WTC11 (cell line): ENCODE results near the gene TRAF3IP1.

Experiments used
- CREB1 ChIP-seq: sonication (generic); formaldehyde crosslinking; IDR thresholded peaks from 2 replicates; pipeline ENCODE4 v1.8.0; 2023; ENCODE audit warnings: mild to moderate bottlenecking, missing genetic modification reagents
- MXD4 ChIP-seq: fragments of 250-450 bp; sonication (Bioruptor Pico); IDR thresholded peaks from 2 replicates; pipeline ENCODE4 v1.8.0; 2021; ENCODE audit warnings: mild to moderate bottlenecking, moderate library complexity, borderline replicate concordance
- OVOL2 ChIP-seq: fragments of 250-450 bp; sonication (Bioruptor Pico); IDR thresholded peaks from 2 replicates; pipeline ENCODE4 v1.9.0; 2021; ENCODE audit warnings: mild to moderate bottlenecking, borderline replicate concordance
- SP1 ChIP-seq: sonication (generic); formaldehyde crosslinking; conservative IDR thresholded peaks from 2 replicates; pipeline ENCODE4 v1.8.1; 2022; ENCODE audit warnings: missing genetic modification reagents
- TF ChIP-seq, protein P1 (sequence below): sonication (generic); formaldehyde crosslinking; IDR thresholded peaks from 2 replicates; pipeline ENCODE4 v1.8.0; 2022; ENCODE audit warnings: missing genetic modification reagents
- TF ChIP-seq, protein P2 (sequence below): sonication (generic); formaldehyde crosslinking; IDR thresholded peaks from 2 replicates; pipeline ENCODE4 v1.8.0; 2023; ENCODE audit warnings: missing genetic modification reagents
- TF ChIP-seq, protein P3 (sequence below): fragments of 200-600 bp; IDR thresholded peaks from 2 replicates; pipeline ENCODE4 v1.8.0; 2022; ENCODE audit warnings: antibody characterized with exemption
- TF ChIP-seq, protein P4 (sequence below): sonication (generic); formaldehyde crosslinking; conservative IDR thresholded peaks from 2 replicates; pipeline ENCODE4 v1.8.1; 2023; ENCODE audit warnings: mild to moderate bottlenecking, low read depth, missing genetic modification reagents, moderate library complexity
- TF ChIP-seq, protein P5 (sequence below): sonication (generic); formaldehyde crosslinking; IDR thresholded peaks from 2 replicates; pipeline ENCODE4 v1.8.1; 2023; ENCODE audit warnings: mild to moderate bottlenecking, missing genetic modification reagents
- TF ChIP-seq, protein P6 (sequence below): sonication (generic); formaldehyde crosslinking; IDR thresholded peaks from 2 replicates; pipeline ENCODE4 v1.8.0; 2022; ENCODE audit warnings: mild to moderate bottlenecking, missing genetic modification reagents

DNA sequence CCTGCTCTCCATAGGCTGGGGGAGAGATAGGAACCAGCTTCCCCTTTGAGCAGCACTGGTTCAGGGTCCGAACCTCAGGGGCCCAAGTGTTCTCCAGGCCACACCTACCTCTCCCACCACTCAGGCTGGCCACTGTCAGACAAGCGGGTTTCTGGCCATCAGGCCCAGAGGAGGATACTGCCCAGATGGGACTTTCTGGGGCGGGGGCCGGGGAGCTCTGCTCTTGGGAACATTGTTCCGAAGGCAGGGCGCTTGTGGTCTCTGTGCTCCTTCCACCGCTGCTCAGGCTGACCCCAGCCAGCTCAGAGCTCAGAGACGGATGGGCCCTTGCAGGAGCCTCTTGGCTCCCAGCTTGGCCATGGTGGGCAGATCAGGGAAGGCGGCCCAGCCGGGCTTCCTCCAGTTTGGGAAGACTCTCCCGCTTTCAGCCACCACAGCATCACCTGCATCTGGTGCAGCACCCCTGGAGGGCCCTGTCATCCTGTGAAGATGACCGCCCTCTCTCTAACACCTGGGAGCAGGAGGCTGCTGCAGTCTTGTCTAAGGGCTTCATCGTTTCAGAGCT lies 5.2 kb upstream of the TRAF3IP1 start:
- TF ChIP-seq, protein P1, sequence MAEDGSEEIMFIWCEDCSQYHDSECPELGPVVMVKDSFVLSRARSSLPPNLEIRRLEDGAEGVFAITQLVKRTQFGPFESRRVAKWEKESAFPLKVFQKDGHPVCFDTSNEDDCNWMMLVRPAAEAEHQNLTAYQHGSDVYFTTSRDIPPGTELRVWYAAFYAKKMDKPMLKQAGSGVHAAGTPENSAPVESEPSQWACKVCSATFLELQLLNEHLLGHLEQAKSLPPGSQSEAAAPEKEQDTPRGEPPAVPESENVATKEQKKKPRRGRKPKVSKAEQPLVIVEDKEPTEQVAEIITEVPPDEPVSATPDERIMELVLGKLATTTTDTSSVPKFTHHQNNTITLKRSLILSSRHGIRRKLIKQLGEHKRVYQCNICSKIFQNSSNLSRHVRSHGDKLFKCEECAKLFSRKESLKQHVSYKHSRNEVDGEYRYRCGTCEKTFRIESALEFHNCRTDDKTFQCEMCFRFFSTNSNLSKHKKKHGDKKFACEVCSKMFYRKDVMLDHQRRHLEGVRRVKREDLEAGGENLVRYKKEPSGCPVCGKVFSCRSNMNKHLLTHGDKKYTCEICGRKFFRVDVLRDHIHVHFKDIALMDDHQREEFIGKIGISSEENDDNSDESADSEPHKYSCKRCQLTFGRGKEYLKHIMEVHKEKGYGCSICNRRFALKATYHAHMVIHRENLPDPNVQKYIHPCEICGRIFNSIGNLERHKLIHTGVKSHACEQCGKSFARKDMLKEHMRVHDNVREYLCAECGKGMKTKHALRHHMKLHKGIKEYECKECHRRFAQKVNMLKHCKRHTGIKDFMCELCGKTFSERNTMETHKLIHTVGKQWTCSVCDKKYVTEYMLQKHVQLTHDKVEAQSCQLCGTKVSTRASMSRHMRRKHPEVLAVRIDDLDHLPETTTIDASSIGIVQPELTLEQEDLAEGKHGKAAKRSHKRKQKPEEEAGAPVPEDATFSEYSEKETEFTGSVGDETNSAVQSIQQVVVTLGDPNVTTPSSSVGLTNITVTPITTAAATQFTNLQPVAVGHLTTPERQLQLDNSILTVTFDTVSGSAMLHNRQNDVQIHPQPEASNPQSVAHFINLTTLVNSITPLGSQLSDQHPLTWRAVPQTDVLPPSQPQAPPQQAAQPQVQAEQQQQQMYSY (CRISPR knock-in tag), result no peak
- TF ChIP-seq, protein P2, sequence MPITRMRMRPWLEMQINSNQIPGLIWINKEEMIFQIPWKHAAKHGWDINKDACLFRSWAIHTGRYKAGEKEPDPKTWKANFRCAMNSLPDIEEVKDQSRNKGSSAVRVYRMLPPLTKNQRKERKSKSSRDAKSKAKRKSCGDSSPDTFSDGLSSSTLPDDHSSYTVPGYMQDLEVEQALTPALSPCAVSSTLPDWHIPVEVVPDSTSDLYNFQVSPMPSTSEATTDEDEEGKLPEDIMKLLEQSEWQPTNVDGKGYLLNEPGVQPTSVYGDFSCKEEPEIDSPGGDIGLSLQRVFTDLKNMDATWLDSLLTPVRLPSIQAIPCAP (CRISPR knock-in tag), result no peak
- TF ChIP-seq, protein P3, sequence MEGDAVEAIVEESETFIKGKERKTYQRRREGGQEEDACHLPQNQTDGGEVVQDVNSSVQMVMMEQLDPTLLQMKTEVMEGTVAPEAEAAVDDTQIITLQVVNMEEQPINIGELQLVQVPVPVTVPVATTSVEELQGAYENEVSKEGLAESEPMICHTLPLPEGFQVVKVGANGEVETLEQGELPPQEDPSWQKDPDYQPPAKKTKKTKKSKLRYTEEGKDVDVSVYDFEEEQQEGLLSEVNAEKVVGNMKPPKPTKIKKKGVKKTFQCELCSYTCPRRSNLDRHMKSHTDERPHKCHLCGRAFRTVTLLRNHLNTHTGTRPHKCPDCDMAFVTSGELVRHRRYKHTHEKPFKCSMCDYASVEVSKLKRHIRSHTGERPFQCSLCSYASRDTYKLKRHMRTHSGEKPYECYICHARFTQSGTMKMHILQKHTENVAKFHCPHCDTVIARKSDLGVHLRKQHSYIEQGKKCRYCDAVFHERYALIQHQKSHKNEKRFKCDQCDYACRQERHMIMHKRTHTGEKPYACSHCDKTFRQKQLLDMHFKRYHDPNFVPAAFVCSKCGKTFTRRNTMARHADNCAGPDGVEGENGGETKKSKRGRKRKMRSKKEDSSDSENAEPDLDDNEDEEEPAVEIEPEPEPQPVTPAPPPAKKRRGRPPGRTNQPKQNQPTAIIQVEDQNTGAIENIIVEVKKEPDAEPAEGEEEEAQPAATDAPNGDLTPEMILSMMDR, result no peak
- no peak for TF ChIP-seq OVOL2
- TF ChIP-seq, protein P4, sequence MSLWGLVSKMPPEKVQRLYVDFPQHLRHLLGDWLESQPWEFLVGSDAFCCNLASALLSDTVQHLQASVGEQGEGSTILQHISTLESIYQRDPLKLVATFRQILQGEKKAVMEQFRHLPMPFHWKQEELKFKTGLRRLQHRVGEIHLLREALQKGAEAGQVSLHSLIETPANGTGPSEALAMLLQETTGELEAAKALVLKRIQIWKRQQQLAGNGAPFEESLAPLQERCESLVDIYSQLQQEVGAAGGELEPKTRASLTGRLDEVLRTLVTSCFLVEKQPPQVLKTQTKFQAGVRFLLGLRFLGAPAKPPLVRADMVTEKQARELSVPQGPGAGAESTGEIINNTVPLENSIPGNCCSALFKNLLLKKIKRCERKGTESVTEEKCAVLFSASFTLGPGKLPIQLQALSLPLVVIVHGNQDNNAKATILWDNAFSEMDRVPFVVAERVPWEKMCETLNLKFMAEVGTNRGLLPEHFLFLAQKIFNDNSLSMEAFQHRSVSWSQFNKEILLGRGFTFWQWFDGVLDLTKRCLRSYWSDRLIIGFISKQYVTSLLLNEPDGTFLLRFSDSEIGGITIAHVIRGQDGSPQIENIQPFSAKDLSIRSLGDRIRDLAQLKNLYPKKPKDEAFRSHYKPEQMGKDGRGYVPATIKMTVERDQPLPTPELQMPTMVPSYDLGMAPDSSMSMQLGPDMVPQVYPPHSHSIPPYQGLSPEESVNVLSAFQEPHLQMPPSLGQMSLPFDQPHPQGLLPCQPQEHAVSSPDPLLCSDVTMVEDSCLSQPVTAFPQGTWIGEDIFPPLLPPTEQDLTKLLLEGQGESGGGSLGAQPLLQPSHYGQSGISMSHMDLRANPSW (CRISPR knock-in tag), result no peak
- no peak for TF ChIP-seq CREB1
- TF ChIP-seq, protein P5, sequence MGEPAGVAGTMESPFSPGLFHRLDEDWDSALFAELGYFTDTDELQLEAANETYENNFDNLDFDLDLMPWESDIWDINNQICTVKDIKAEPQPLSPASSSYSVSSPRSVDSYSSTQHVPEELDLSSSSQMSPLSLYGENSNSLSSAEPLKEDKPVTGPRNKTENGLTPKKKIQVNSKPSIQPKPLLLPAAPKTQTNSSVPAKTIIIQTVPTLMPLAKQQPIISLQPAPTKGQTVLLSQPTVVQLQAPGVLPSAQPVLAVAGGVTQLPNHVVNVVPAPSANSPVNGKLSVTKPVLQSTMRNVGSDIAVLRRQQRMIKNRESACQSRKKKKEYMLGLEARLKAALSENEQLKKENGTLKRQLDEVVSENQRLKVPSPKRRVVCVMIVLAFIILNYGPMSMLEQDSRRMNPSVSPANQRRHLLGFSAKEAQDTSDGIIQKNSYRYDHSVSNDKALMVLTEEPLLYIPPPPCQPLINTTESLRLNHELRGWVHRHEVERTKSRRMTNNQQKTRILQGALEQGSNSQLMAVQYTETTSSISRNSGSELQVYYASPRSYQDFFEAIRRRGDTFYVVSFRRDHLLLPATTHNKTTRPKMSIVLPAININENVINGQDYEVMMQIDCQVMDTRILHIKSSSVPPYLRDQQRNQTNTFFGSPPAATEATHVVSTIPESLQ (CRISPR knock-in tag), result no peak
- TF ChIP-seq SP1 (CRISPR knock-in tag), result no peak
- TF ChIP-seq MXD4 (CRISPR knock-in tag), result no peak
- TF ChIP-seq, protein P6, sequence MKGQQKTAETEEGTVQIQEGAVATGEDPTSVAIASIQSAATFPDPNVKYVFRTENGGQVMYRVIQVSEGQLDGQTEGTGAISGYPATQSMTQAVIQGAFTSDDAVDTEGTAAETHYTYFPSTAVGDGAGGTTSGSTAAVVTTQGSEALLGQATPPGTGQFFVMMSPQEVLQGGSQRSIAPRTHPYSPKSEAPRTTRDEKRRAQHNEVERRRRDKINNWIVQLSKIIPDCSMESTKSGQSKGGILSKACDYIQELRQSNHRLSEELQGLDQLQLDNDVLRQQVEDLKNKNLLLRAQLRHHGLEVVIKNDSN (CRISPR knock-in tag), result no peak
